BE2C (cell line): ENCODE results near the gene IGDCC3.

Source experiments
- DNase-seq: peaks from one replicate; pipeline ENCODE4 v3.0.0-alpha.2; 2020
- H3K27me3 ChIP-seq: fragments of 250-450 bp; sonication (Bioruptor Pico); 2 replicates; pipeline ENCODE4 v1.5.1; 2020; ENCODE audit warnings: mild to moderate bottlenecking
- H3K36me3 ChIP-seq: fragments of 250-450 bp; sonication (Bioruptor Pico); 2 replicates; pipeline ENCODE4 v1.5.1; 2020; ENCODE audit warnings: mild to moderate bottlenecking
- H3K4me1 ChIP-seq: fragments of 250-450 bp; sonication (Bioruptor Pico); 2 replicates; pipeline ENCODE4 v1.5.1; 2020
- H3K4me3 ChIP-seq: 2 replicates; pipeline ENCODE4 v1.5.1; 2011; ENCODE audit warnings: low read depth, low read length
- H3K9me3 ChIP-seq: fragments of 250-450 bp; sonication (Bioruptor Pico); 2 replicates; pipeline ENCODE4 v1.5.1; 2020
- CTCF ChIP-seq: IDR thresholded peaks from 2 replicates; pipeline ENCODE4 v1.5.1; 2012; ENCODE audit warnings: mild to moderate bottlenecking, low read depth, low read length

Gene IGDCC3

DNA sequence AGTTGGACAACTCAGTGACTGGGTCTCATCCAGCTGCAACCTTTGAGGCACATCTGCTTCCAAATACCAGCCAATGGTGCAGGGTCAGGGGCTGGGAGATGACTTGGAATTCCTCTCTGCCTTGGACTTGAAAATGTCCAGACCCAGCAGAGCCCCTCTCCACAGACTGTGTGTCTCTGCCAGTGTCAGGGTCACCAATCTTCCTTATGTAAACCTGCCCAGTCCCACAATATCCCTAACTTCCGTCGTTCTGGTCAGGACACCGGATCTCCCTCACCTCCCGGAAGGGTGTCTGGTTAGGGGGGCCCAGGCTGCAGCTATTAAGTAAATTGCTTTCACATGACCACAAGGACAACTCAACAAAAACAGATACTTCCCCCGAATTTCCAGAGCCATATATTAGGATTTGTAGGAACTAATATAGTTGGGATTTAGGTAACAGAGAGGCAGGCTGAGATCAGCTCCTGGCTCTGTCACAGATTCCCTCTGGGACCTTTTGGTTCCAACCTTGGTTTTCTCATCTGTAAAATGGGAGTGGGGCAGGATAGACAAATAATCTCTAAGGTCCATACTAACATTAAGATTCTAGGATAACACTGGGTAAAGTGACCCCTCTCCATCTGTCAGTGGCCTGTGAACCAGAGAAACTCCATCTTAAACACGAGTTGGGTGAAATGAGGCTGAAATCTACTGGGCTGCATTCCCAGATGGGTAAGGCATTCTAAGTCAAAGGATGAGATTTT is 30.8 kb downstream of the IGDCC3 start:
- no peaks in the 10 kb centered on the region for H3K27me3 ChIP-seq
- DNase-seq, result no peak

DNA sequence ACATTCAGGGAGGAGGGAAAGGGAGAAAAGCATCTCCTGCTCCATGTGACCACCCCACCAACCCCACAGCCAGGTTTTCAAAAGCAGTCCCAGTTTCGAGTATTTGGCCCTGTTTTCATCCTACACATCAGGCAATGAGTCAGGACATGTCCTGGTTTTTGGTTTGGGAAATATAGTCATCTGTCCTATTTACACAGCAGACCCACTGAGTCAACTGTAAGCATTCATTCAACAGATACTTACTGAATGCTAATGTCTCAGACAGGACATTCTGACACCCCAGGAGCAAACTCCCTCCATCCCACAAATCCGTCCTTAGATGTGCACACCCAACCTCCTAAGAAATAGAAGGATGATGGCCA is 32.9 kb downstream of the IGDCC3 start:
- no peak for TF ChIP-seq CTCF
- Histone ChIP-seq H3K4me3 (no peak overlapping the region), H3K9me3 (no peaks in the 10 kb centered on the region), H3K4me1 (peaks cover 10% of the 10 kb centered on the region), H3K36me3 (no peaks in the 10 kb centered on the region), H3K27me3 (no peaks in the 10 kb centered on the region)
- no peak for DNase-seq

More for the DNA sequence above, 30.8 kb downstream of the IGDCC3 start:
- Histone ChIP-seq H3K4me1 (peaks cover 3% of the 10 kb centered on the region; the same call in 1 of the 2 replicates), H3K9me3 (no peaks in the 10 kb centered on the region), H3K36me3 (no peaks in the 10 kb centered on the region), H3K4me3 (no peak overlapping the region)
- no peak for TF ChIP-seq CTCF

- no peak for TF ChIP-seq CTCF
- H3K4me1 ChIP-seq, result peaks cover 15% of the 10 kb centered on the region
These were observed 33.4 kb downstream of the IGDCC3 start for GRCh38 chr15:65344214-65344913.

DNA sequence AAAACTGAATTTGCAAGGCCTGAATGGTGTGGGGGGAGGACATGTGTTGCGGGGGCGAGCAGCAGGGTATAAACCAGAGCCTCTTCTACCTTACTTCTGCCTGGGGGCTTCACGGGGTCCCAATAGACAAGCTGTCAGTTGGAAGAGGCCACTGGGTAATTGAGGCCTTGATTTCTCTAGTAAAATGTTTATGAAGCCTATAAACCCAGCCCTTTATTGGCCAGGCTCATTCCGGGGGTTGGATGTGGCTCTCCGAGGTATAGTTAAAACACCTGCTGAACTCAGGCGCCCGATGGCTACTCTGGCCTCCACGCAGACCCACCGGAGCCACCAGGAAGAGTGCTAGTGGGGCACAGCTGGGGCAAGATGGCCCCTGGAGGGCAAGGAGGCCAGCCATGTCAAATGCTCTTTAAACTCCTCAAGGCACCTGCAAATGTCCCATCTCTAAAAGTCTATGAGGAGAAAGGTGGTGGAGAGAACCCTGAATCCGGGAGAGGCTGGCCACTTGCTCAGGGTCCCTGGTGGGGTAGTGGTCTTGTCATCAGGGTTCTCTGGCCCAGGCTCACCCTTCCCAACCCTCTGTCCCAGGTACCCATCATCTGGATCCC is 34.3 kb downstream of the IGDCC3 start:
- peaks cover 22% of the 10 kb centered on the region for H3K4me1 ChIP-seq

More at GRCh38 chr15:65344214-65344913, 33.4 kb downstream of the IGDCC3 start:
- Histone ChIP-seq H3K36me3 (no peaks in the 10 kb centered on the region), H3K9me3 (no peaks in the 10 kb centered on the region), H3K4me3 (no peak overlapping the region), H3K27me3 (no peaks in the 10 kb centered on the region)
- DNase-seq, result no peak

GRCh38 chr15:65342493-65342892 is 35.3 kb downstream of the IGDCC3 start:
- Histone ChIP-seq H3K9me3 (no peaks in the 10 kb centered on the region), H3K27me3 (no peaks in the 10 kb centered on the region), H3K4me3 (no peak overlapping the region), H3K36me3 (no peaks in the 10 kb centered on the region), H3K4me1 (peaks cover 30% of the 10 kb centered on the region)
- no peak for TF ChIP-seq CTCF
- DNase-seq, result no peak

More for the DNA sequence above, 34.3 kb downstream of the IGDCC3 start:
- H3K36me3 ChIP-seq, result no peaks in the 10 kb centered on the region
- H3K4me3 ChIP-seq, result no peak overlapping the region
- no peak for TF ChIP-seq CTCF
- H3K27me3 ChIP-seq, result no peaks in the 10 kb centered on the region
- H3K9me3 ChIP-seq, result no peaks in the 10 kb centered on the region
- no peak for DNase-seq
